SU-DHL-6 (cell line): ENCODE measurements around the gene FRMD8.

ENCODE experiments used
- CTCF ChIP-seq: fragments of 200-600 bp; sonication (generic); IDR thresholded peaks from one replicate; pipeline ENCODE4 v1.5.1; 2017; ENCODE audit warnings: antibody characterized with exemption, mild to moderate bottlenecking, low read length, moderate library complexity; ENCODE audit not compliant: insufficient read depth, poor library complexity, severe bottlenecking
- EZH2phosphoT487 ChIP-seq: fragments of 200-600 bp; sonication (generic), shearing (Covaris generic); conservative IDR thresholded peaks from 2 replicates; pipeline ENCODE4 v1.6.1; 2018; ENCODE audit warnings: mild to moderate bottlenecking, antibody characterized with exemption, low read length, moderate library complexity, mixed read lengths

DNA sequence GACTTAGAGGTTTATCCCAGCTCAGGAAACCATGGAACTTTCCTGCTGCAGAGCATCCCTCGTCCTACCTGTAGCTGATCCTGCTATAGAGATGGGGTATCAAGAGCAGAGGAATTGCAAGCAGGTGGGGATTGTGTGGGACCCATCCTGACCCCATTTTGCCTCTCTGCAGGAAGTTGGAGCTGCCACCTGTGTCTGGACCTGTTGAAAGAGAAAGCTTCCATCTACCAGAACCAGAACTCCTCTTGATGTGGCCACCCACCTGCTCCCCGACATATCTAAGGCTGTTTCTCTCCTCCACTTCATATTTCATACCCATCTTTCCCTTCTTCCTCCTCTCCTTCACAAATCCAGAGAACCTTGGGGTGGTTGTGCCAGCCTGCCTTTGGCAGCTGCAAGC, 34.9 kb upstream of the FRMD8 start:
- TF ChIP-seq CTCF: no peak
- no peak for TF ChIP-seq EZH2phosphoT487
